Right hindlimb (tissue), 1 donor: ENCODE results near the gene MS4A15.
"Not testable (repeated sequence)": the region's sequence is repeated elsewhere in the genome, so short reads cannot be mapped to it uniquely, and the experiment has no call there.

ENCODE experiments used
- DNase-seq: peaks from one replicate; pipeline ENCODE4 v3.0.0-alpha.2; 2018

The MS4A15 gene

GRCh38 chr11:60810569-60810968 is 53.9 kb downstream of the MS4A15 start:
- DNase-seq: no peak

- no peak for DNase-seq
These were observed 56.7 kb downstream of the MS4A15 start for GRCh38 chr11:60813324-60813723.

GRCh38 chr11:60814112-60814511 is 57.4 kb downstream of the MS4A15 start:
- no peak for DNase-seq

GRCh38 chr11:60816590-60817157 is 60.0 kb downstream of the MS4A15 start:
- DNase-seq: no peak

GRCh38 chr11:60818057-60818456 is 61.4 kb downstream of the MS4A15 start:
- DNase-seq: no peak

- no peak for DNase-seq
These were observed 65.3 kb downstream of the MS4A15 start for GRCh38 chr11:60821827-60822599.

GRCh38 chr11:60823745-60824306 is 67.2 kb downstream of the MS4A15 start:
- not testable (repeated sequence) for DNase-seq

GRCh38 chr11:60825118-60825517 is 68.5 kb downstream of the MS4A15 start:
- no peak for DNase-seq

- DNase-seq: no peak
These were observed 69.1 kb downstream of the MS4A15 start for GRCh38 chr11:60825790-60826189.
